GM12891 (cell line): ENCODE data around the gene ZNF618.

ENCODE experiments used
- DNase-seq: peaks from one replicate; pipeline ENCODE4 v3.0.0; 2011; ENCODE audit warnings: low spot score; ENCODE audit not compliant: insufficient read length
- FAIRE-seq: peaks from 2 replicates; lab custom pipeline; 2011; peaks lifted over from hg19 to GRCh38; lab: Jason Lieb, UNC
- PAX5 ChIP-seq: IDR thresholded peaks from 2 replicates; pipeline ENCODE4 v1.6.1; 2011; ENCODE audit warnings: low read length, moderate library complexity, mild to moderate bottlenecking; ENCODE audit not compliant: insufficient read depth, severe bottlenecking
- POLR2A ChIP-seq: IDR thresholded peaks from 2 replicates; pipeline ENCODE4 v1.6.1; 2011; ENCODE audit warnings: low read depth, low read length, control low read depth
- POLR2AphosphoS5 ChIP-seq: IDR thresholded peaks from 2 replicates; pipeline ENCODE4 v1.6.1; 2011; ENCODE audit warnings: low read depth, low read length, control low read depth
- POU2F2 ChIP-seq: IDR thresholded peaks from 2 replicates; pipeline ENCODE4 v1.6.1; 2011; ENCODE audit warnings: low read depth, mild to moderate bottlenecking, control low read depth, low read length, moderate library complexity
- SPI1 ChIP-seq: IDR thresholded peaks from 2 replicates; pipeline ENCODE4 v1.6.1; 2011; ENCODE audit warnings: low read depth, low read length, control low read depth
- TAF1 ChIP-seq: IDR thresholded peaks from 2 replicates; pipeline ENCODE4 v1.6.1; 2011; ENCODE audit warnings: low read depth, low read length, control low read depth

ZNF618 gene

DNA sequence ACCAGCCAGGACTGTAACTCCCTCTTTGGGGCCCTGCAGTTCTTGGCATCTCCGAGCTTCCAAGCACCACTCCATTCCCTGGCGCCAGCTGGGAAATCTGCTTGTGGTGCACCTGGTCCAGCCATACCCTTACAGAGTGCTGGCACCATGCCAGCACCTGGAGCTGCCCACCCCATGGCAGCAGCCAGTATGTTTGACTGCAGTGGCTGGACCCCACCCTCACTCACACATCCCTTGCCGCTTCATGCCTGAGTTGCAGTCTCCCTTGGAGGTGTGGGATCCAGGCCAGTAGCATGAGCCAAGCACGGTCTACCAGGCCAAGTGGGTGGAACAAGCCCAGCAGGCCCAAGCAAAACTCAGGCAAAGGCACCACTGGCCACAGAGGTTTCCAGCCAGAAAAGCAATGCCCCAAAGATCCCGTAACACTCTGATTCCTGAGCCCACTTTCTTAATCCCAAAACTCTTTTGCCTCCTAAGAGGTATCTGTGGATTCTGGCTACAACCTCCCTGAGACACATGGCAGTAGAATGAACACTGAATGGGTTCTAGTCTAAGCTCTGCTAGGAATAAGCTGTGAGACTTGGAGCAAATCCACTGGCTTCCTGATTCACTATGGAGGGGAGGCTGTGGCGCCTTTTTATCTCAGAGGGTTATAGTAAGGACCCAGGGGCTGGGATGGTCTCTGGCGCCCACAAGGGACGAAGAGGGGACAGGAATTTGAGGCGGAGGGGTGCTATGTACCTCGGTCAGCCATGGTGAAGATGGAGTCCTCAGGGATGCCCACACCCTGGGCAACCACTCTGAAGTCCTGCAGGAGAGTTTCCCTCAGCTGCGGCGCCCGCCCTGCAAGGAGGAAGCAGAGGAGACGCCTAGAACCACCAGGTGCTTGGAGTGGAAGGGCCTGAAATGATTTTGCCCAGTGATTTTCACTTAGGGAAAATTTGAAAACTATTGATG is 196.4 kb downstream of the ZNF618 start:
- TF ChIP-seq POLR2AphosphoS5 (no peak), PAX5 (no peak), SPI1 (no peak), POLR2A (no peak), POU2F2 (no peak)
- FAIRE-seq (no peak), DNase-seq (no peak)

- DNase-seq (no peak), FAIRE-seq (no peak)
- TF ChIP-seq POU2F2 (no peak), PAX5 (no peak), TAF1 (no peak), POLR2A (no peak), POLR2AphosphoS5 (no peak), SPI1 (no peak)
Observed at GRCh38 chr9:114075602-114076001, 199.5 kb downstream of the ZNF618 start.

- no peak for TF ChIP-seq SPI1
- no peak for TF ChIP-seq PAX5
- no peak for TF ChIP-seq POU2F2
- TF ChIP-seq POLR2A: no peak
- no peak for TF ChIP-seq POLR2AphosphoS5
- no peak for TF ChIP-seq TAF1
- no peak for FAIRE-seq
- DNase-seq: no peak
Observed at GRCh38 chr9:114076237-114077161, 200.4 kb downstream of the ZNF618 start.

DNA sequence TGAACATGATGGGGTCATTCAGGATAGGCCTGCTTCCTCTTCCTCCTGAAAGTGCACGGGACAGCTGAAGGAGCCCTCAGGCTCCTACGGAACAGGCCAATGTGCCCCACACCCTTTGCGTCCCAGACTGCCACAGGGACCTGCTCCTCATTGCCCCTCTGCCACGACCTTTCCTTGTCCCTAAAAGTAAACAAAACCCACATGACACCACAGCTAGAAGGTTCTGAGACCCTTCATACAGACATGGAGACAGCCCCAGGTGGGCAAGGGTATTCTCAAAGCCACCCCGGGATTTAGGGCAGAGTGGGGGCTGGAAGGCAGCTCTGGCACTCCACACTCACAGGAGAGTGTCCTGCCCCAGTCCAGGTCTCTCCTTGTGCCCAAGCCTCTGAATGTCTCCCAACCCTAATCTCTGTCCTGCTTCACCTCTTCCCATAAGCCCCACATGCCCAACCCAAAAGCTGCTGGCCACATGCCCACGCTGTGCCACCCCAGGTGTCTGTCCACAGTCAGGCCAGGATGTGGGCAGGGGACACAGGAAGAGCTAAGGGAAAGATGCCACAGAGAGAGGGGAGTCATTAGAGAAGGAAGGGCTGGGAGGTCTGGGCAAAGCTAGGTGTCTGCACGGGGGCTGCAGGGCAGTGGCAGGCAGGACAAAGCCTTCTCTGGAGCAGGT is 201.2 kb downstream of the ZNF618 start:
- TF ChIP-seq SPI1: no peak
- TF ChIP-seq POLR2AphosphoS5: no peak
- no peak for TF ChIP-seq PAX5
- TF ChIP-seq POLR2A: no peak
- no peak for TF ChIP-seq TAF1
- TF ChIP-seq POU2F2: no peak
- DNase-seq (no peak), FAIRE-seq (no peak)

GRCh38 chr9:114078021-114078780 is 202.1 kb downstream of the ZNF618 start, which contains the start of gene AMBP:
AMBP (minus strand) TSS chr9:114078300; CDS start chr9:114078209, 91 bp downstream.
- no peak for FAIRE-seq
- TF ChIP-seq TAF1 (no peak), POLR2A (no peak), SPI1 (no peak), POU2F2 (no peak), PAX5 (no peak), POLR2AphosphoS5 (no peak)
- no peak for DNase-seq

- FAIRE-seq (no peak), DNase-seq (no peak)
- TF ChIP-seq POLR2A (no peak), PAX5 (no peak), SPI1 (no peak), POLR2AphosphoS5 (no peak), POU2F2 (no peak), TAF1 (no peak)
Observed at GRCh38 chr9:114078781-114079156, 202.7 kb downstream of the ZNF618 start.

- no peak for TF ChIP-seq PAX5
- no peak for TF ChIP-seq SPI1
- no peak for TF ChIP-seq TAF1
- no peak for TF ChIP-seq POLR2A
- TF ChIP-seq POU2F2: no peak
- no peak for TF ChIP-seq POLR2AphosphoS5
- DNase-seq: no peak
- FAIRE-seq: no peak
Observed at GRCh38 chr9:114080195-114080772, 204.2 kb downstream of the ZNF618 start.

- FAIRE-seq (no peak), DNase-seq (no peak)
- TF ChIP-seq SPI1 (no peak), POU2F2 (no peak), POLR2A (no peak), TAF1 (no peak), PAX5 (no peak), POLR2AphosphoS5 (no peak)
Observed at GRCh38 chr9:114080773-114081440, 204.8 kb downstream of the ZNF618 start.
